Fibroblast of skin of scalp (primary cell): Measurements from ENCODE around the gene KRTAP5-6.
"Not testable (repeated sequence)": the region's sequence is repeated elsewhere in the genome, so short reads cannot be mapped to it uniquely, and the experiment has no call there.

Experiments used
- DNase-seq: peaks from one replicate; pipeline ENCODE4 v3.0.0-alpha.2; 2013

KRTAP5-6 gene

GRCh38 chr11:1661454-1662269 lies 35.3 kb upstream of the KRTAP5-6 start:
- DNase-seq = not testable (repeated sequence)

DNA sequence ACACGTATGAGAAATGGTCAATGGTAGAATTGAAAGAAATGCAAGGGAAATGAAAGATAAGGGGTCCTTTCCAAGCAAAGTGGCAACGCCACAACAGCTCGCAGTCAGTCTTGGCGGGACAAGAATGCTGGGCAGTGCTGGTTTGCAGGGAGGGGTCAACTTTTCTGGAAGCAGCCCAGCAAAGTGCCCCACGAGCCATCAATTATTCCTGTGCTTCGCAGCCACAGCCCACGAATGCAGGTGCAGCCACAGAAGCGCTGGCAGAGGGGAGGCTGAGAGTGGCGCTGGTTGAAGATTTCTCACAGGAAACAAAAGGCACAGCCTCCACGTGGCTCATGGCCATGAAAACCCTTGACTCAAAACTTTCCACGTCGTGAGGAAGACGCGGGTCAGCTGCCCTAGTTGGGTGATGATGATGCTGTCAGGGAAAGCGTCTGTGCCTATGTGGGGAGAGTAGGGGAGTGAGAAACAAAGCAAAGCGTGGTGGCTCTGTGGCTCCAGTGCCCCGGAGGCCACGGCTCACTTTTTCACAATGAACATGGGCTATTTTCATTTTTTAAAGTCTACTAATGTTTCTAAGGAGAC lies 34.2 kb upstream of the KRTAP5-6 start:
- not testable (repeated sequence) for DNase-seq

GRCh38 chr11:1665313-1665712 lies 31.7 kb upstream of the KRTAP5-6 start:
- DNase-seq = no peak

DNA sequence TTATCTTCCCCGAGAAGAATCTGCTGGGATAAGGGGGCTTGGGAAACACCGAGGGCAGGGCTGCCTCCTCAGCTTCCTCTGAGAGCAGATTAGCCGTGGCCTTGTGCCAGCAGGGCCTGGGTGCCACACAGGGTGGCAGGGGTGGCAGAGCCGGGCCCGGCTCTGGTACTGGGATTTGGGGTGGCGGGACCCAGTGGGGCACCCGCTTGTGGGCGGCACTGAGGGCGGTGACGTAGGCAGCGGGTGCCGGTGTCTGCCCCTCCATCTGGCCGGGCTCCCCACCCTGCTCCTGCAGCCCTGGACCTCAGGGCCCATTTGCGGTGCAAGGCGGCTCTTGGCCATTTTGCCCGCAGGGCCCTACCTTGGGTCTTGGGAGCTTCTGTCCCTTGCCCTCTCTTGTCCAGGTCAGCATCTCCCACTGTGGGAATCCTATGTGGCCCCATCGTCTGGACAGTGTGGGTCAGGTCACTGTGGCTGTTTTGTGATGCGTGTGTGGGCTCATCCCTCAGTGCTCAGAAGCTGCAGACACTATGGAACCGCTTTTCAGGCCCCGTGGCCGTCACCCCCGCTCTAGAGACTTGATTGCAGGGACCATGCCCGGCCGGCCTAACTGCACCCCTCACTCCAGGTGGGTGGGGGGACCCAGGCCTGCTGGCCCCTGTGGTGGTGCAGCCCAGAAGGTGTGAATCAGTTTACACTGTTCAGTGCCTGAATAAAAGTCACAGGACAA lies 29.7 kb upstream of the KRTAP5-6 start:
- no peak for DNase-seq

GRCh38 chr11:1667906-1668305 lies 29.1 kb upstream of the KRTAP5-6 start:
- DNase-seq = no peak

DNA sequence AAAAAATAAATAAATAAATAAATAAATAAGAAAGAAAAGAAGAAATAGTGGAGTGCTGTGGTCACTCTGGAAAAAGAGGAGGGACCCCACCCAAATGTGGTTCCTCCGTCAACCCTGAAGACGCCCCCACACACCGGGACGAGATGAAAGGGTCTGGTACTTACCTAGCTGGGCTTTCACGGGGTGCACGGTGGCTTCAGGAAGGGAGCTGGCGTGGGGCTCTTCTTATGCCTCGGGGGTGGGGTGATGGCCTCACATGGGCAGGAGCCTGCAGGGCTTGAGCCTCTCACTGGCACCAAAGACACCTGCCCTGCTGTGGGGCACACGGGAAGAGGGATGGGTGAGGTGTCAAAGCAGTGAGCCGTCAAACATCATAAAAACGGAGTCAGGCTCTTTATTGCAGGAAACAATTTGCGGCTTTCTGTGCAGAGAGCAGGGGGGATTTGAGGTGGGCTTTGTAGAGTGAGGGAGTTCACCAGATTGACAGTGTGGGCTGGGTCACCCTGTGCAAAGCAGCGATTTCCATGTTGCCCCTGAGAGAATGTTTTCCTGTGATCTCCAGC lies 28.0 kb upstream of the KRTAP5-6 start:
- DNase-seq = no peak

DNA sequence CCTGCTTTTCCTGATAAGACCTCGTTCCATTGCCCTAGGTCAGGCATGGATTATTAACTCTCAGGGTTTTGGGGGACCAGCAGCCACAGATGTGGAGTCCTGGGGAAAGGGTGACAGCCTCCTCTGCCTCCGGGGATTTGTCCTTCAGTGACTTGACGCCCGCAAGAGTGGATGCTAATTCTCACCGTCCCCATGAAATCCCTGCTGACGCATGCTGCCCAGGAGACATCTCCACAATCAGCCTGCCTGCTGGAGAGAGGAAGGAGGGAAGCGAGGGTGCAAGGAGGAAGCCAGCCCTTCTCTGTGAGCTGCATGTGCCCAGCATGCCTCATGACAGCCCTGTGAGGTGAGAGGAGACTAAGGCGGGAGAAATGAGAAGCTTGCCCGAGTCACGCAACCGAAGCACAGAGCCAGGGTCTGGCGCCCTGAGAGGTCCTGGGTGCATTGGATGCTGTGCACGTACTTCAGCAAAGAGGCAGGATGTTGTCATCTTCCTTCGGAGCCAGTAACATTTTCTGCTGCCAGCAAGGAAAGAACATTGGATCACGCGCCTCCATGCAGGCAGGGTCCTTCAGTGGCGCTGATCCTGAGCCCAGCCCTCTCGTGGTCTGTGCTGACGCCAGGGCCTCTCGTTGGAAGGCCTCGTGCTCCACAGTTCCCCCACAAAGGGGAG lies 27.3 kb upstream of the KRTAP5-6 start:
- DNase-seq = no peak

DNA sequence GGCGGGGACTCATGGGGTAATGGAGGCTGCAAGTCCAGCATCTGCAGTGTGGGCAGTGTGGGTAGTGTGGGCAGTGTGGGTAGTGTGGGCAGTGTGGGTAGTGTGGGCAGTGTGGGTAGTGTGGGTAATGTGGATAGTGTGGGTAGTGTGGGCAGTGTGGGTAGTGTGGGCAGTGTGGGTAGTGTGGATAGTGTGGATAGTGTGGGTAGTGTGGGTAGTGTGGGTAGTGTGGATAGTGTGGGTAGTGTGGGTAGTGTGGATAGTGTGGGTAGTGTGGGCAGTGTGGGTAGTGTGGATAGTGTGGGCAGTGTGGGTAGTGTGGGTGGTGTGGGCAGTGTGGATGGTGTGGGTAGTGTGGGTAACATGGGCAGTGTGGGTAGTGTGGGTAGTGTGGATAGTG lies 26.5 kb upstream of the KRTAP5-6 start:
- not testable (repeated sequence) for DNase-seq

DNA sequence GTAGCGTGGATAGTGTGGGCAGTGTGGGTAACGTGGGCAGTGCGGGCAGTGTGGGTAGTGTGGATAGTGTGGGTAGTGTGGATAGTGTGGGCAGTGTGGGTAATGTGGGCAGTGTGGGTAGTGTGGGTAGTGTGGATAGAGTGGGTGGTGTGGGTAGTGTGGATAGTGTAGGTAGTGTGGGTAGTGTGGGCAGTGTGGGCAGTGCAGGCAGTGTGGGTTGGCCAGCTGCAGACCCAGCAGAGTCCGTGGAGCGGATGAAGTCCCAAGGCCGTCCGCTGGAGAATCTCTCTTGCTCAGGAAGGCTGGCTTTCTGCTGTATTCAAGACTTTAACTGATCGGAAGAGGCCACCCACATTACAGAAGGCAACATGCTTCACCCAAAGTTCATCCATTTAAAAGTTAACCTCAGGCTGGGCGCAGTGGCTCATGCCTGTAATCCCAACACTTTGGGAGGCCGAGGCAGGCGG lies 26.1 kb upstream of the KRTAP5-6 start:
- DNase-seq = no peak

DNA sequence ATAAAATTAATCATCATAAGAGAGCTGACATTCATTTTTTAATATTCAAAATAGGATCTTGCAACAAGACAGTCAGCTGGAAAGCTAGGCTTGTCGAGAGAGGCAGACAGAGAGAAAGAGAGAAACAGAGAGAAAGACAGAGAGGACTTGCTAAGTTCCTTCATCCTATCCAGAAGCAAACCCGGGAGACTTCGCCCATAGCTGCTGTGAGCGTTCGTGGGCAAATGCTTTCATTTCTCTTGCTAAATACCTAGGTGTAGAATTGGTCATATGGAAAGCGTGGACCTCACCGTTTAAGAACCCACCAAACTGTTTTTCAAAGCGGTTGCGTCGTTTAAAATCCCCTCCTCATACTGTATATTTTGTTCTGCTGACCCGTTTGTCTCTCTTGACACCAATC lies 25.3 kb upstream of the KRTAP5-6 start:
- DNase-seq = no peak

GRCh38 chr11:1672613-1673350 lies 24.2 kb upstream of the KRTAP5-6 start:
- no peak for DNase-seq

- DNase-seq = no peak
Measured at GRCh38 chr11:1673446-1674172, 23.4 kb upstream of the KRTAP5-6 start.

DNA sequence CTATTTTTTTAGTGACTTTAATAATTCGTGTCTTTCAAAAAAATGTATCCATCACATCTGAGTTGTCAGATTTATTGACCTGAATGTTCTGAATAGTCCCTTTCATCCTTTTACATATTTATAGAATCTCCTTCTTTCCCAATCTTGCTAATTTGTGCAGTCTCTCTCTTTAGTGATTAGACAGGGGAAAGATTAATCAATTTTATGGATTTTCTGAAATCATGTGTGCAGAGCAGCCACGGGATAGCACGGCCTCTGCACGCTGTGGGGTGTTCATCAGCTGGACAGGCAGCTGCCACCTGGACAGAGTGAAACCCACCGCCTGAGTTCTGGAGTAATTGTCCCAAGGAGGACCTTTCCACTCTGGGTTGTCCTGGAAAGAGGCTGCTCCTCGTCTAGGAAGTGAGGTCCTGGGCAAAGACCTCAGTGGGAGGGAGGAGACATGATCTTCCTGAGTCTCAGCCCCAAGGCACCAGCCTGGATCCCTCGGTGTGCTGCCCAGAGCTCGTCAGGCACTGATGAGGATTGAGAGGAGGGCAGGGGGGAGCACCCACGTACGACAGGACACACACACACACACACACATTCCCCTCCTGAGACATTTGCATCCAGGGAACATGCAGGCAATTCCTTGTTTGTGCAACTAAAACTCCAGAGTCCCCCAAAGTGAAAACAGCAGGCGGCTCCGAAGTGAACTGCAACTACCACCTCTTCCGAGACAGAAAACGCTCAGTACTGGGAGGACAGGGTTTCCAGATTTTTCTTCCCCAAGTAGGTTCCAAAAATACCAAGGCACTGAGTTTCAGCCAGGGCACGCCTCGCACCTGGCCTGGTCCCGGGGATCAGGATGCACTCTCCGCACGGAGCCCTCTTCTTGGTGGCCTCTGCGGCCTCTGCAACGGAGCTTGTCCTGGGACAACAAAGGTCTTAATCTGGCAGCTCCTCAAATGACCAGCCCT lies 22.5 kb upstream of the KRTAP5-6 start:
- no peak for DNase-seq

GRCh38 chr11:1675536-1676228 lies 21.3 kb upstream of the KRTAP5-6 start:
- no peak for DNase-seq

DNA sequence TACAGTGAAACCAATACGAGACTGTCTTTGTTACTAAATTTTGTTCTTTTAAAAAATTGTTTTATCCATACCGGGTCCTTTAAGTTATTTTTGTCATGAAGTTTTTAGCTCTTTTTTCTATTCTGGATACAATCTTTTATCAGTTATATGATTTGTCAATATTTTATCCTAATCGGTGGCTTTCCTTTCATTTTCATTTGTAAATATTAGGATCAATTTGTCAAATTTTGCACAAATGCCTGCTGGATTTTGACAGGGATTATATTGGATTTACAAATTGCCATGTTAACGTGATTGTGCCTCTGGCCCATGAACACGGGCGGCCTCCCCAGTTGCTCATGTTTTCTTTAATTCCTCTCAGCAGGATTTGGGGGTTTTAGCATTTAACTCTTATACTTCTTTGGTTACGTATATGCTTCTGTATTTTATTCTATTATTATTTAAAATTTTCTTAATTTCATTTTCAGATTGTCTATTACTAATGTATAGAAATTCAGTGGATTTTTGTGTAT lies 20.7 kb upstream of the KRTAP5-6 start:
- DNase-seq = no peak

GRCh38 chr11:1679881-1680280 lies 17.1 kb upstream of the KRTAP5-6 start:
- no peak for DNase-seq

DNA sequence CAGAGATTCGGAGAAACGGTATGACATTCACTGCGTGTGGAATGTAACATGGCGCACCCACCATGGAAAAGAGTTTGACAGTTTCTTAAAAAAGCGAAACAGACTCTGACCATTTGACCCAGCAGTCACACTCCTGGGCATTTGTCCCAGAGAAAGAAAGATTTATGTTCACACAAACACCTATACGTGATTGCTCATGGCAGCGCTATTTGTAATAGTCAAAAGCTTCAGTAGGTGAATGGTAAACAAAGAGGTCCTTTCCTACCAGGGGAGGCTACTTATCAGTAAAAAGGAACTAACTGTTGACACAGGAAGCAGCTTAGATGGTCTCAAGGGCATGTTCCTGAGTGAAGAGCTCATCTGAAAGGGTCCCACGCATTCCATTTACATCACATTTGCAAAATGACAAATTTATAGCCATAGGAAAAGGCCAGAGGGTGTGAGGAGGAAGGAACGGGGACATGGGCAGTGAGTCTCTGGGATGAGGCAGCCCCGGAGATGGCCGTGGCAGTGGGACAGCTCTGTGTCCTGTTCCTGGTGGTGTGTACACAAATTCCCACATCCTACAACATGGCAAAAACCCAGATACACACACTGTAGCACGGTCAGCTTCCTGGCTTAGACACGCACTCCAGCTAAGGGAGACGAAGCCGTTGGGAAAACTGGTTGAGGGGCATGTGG lies 14.6 kb upstream of the KRTAP5-6 start:
- DNase-seq = no peak

DNA sequence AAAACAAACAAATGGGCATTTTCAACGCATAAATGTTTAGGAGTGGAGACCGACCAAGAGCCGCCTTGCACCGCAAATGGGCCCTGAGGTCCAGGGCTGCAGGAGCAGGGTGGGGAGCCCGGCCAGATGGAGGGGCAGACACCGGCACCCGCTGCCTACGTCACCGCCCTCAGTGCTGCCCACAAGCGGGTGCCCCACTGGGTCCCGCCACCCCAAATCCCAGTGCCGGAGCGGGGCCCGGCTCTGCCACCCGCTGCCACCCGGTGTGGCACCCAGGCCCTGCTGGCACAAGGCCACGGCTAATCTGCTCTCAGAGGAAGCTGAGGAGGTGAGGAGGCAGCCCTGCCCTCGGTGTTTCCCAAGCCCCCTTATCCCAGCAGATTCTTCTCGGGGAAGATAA lies 13.8 kb upstream of the KRTAP5-6 start:
- DNase-seq = not testable (repeated sequence)
